Measurements from ENCODE around the gene COPG1. TPM values are rescaled to one million over a fixed set of nuclear protein-coding genes. Genes with fewer than 3 reads are reported as not detected.

COPG1 gene
- polyA plus RNA-seq, 12 donors: 97.0 to 131 (median 109) TPM; not detected in 1

Other genes with a start within 250 kb of the COPG1 start
- gene EFCC1, start 248.3 kb upstream of the COPG1 start, polyA plus RNA-seq (ENCODE audit: insufficient read length in 12 of 12): 1 to 10 TPM in 7 of 12 donors, under 1 TPM in 3, not detected in 2; 0.78 to 4.5 (median 1.2) TPM
- gene GP9, start 188.8 kb upstream of the COPG1 start, polyA plus RNA-seq (ENCODE audit: insufficient read length in 12 of 12): under 1 TPM in 9 of 12 donors, not detected in 3; 0.13 to 0.75 (median 0.34) TPM
- gene RAB43, start 127.8 kb upstream of the COPG1 start, polyA plus RNA-seq (ENCODE audit: insufficient read length in 12 of 12): 10 to 100 TPM in 1 of 12 donors, 1 to 10 TPM in 10, not detected in 1; 1.1 to 11.2 (median 1.9) TPM
- 10 to 100 TPM in 11 of 12 donors, not detected in 1; 34.5 to 54.9 (median 39.0) TPM for gene ISY1, start 88.5 kb upstream of the COPG1 start, polyA plus RNA-seq (ENCODE audit: insufficient read length in 12 of 12)
- 100 to 1,000 TPM in 11 of 12 donors, not detected in 1; 251 to 359 (median 334) TPM for gene CNBP, start 65.7 kb upstream of the COPG1 start, polyA plus RNA-seq (ENCODE audit: insufficient read length in 12 of 12)
- 10 to 100 TPM in 11 of 12 donors, not detected in 1; 21.7 to 28.6 (median 24.6) TPM for gene HMCES, start 29.3 kb downstream of the COPG1 start, polyA plus RNA-seq (ENCODE audit: insufficient read length in 12 of 12)
- under 1 TPM in 10 of 12 donors, not detected in 2; 0.05 to 0.57 (median 0.16) TPM for gene EFCAB12, start 179.0 kb downstream of the COPG1 start, polyA plus RNA-seq (ENCODE audit: insufficient read length in 12 of 12)
- 10 to 100 TPM in 11 of 12 donors, not detected in 1; 20.8 to 41.2 (median 30.6) TPM for gene MBD4, start 190.3 kb downstream of the COPG1 start, polyA plus RNA-seq (ENCODE audit: insufficient read length in 12 of 12)
- 10 to 100 TPM in 11 of 12 donors, not detected in 1; 28.8 to 56.5 (median 33.7) TPM for gene IFT122, start 190.6 kb downstream of the COPG1 start, polyA plus RNA-seq (ENCODE audit: insufficient read length in 12 of 12)